CD4-positive, alpha-beta memory T cell (primary cell): ENCODE results near the gene HSPB6. TPM values are rescaled to one million over a fixed set of nuclear protein-coding genes. Genes with fewer than 3 reads are reported as not detected.

Source experiments
- CTCF ChIA-PET: fragments of 350-600 bp; sonication (Branson Sonifier 250); formaldehyde crosslinking; loops from one replicate; lab custom pipeline; 2021; ENCODE audit warnings: inconsistent platforms; ENCODE audit not compliant: partially characterized antibody; lab: Charles Lee
- POLR2A ChIA-PET: fragments of 350-600 bp; sonication (Branson Sonifier 250); formaldehyde crosslinking; loops from one replicate; lab custom pipeline; 2021; ENCODE audit not compliant: partially characterized antibody; lab: Charles Lee
- DNase-seq, 5 donors: peaks; one replicate each; pipeline versions ENCODE4 v3.0.0 to v3.0.0-alpha.2; 2020 to 2022; ENCODE audit warnings: mixed read lengths in 1 of 5
- H3K27ac ChIP-seq: one replicate; pipeline ENCODE4 v1.7.0; 2013; ENCODE audit warnings: low read depth, low read length
- H3K27me3 ChIP-seq: 2 replicates; pipeline ENCODE4 v1.7.0; 2013; ENCODE audit warnings: mild to moderate bottlenecking, low read length, moderate library complexity; ENCODE audit not compliant: insufficient read depth
- H3K36me3 ChIP-seq: 2 replicates; pipeline ENCODE4 v1.7.0; 2013; ENCODE audit warnings: mild to moderate bottlenecking, low read length, moderate library complexity; ENCODE audit not compliant: insufficient read depth
- H3K4me1 ChIP-seq: 2 replicates; pipeline ENCODE4 v1.7.0; 2013; ENCODE audit warnings: mild to moderate bottlenecking, low read length, moderate library complexity; ENCODE audit not compliant: insufficient read depth
- H3K4me3 ChIP-seq, 2 donors: one replicate each; pipeline ENCODE4 v1.7.0; 2013; ENCODE audit warnings: low read length in 2 of 2, mild to moderate bottlenecking in 1 of 2
- H3K9me3 ChIP-seq, 2 donors: one replicate each; pipeline ENCODE4 v1.7.0; 2013; ENCODE audit warnings: low read length in 2 of 2, control low read depth in 1 of 2; ENCODE audit not compliant: control insufficient read depth in 1 of 2
- H3K27ac Mint-ChIP-seq, 7 donors: one replicate each; pipeline ENCODE4 v1.8.0; 2020 to 2021; ENCODE audit warnings: mixed read lengths in 7 of 7, mild to moderate bottlenecking in 6 of 7, inconsistent platforms in 3 of 7, moderate library complexity in 3 of 7
- H3K27me3 Mint-ChIP-seq, 2 donors: one replicate each; pipeline ENCODE4 v1.8.0; 2020 to 2021; ENCODE audit warnings: mixed read lengths in 2 of 2
- H3K36me3 Mint-ChIP-seq, 2 donors: one replicate each; pipeline ENCODE4 v1.8.0; 2020 to 2021; ENCODE audit warnings: mixed read lengths in 2 of 2, inconsistent platforms in 1 of 2, mild to moderate bottlenecking in 1 of 2
- H3K4me1 Mint-ChIP-seq, 4 donors: one replicate each; pipeline ENCODE4 v1.8.0; 2020 to 2021; ENCODE audit warnings: mixed read lengths in 4 of 4, mild to moderate bottlenecking in 1 of 4
- H3K4me3 Mint-ChIP-seq, 8 donors: one replicate each; pipeline ENCODE4 v1.8.0; 2020 to 2021; ENCODE audit warnings: mixed read lengths in 8 of 8, mild to moderate bottlenecking in 7 of 8, moderate library complexity in 6 of 8, inconsistent platforms in 3 of 8
- H3K9me3 Mint-ChIP-seq, 8 donors: one replicate each; pipeline ENCODE4 v1.8.0; 2020 to 2021; ENCODE audit warnings: mixed read lengths in 8 of 8, mild to moderate bottlenecking in 5 of 8, inconsistent platforms in 3 of 8, moderate library complexity in 1 of 8
- intact Hi-C: fragments of 100-400 bp; cut with micrococcal nuclease; formaldehyde crosslinking; loops from one replicate; pipeline ENCODE4 v1.15.1; 2023
- polyA plus RNA-seq, 2 donors: library from polyadenylated mRNA; unstranded; fragments of 300-500 nt; fragmentation: Illumina TruSeq; gene quantifications; one replicate each; pipeline ENCODE4 v1.2.3, GENCODE V29; 2021
- total RNA-seq, 2 experiments: library from RNA; stranded (reverse); gene quantifications; one replicate each; pipeline ENCODE4 v1.2.3, GENCODE V29; 2021

HSPB6 gene
- total and polyA plus RNA-seq, 4 experiments from 2014 or later = not detected

GRCh38 chr19:35789978-35790944, 33.4 kb upstream of the HSPB6 start:
- no peak overlapping the region for H3K4me3 ChIP-seq
- Mint-ChIP-seq H3K4me3 (no peak overlapping the region), H3K27ac (no peak overlapping the region), H3K4me1 (no peaks in the 10 kb centered on the region), H3K9me3 (peaks cover 0 to 2% (median 0%) of the 10 kb centered on the region in 8 donors), H3K27me3 (peaks cover 4 to 6% of the 10 kb centered on the region in 2 donors), H3K36me3 (peaks cover 0 to 1% of the 10 kb centered on the region in 2 donors)
- H3K4me1 ChIP-seq = no peaks in the 10 kb centered on the region
- H3K27me3 ChIP-seq = no peaks in the 10 kb centered on the region
- H3K36me3 ChIP-seq = no peaks in the 10 kb centered on the region
- CTCF ChIA-PET = interaction anchor here (1.0 kb wide), 1 partner anchor 95 kb away, joined by 3 read pairs; no protein-coding TSS in a partner anchor
- intact Hi-C loops = no loop called here
- DNase-seq = no peak
- no peak overlapping the region for H3K27ac ChIP-seq
- no peaks in the 10 kb centered on the region for H3K9me3 ChIP-seq
- POLR2A ChIA-PET = interaction anchor here (1.2 kb wide), 1 partner anchor 96 kb away, joined by 3 read pairs; no protein-coding TSS in a partner anchor

- H3K9me3 Mint-ChIP-seq = peaks cover 0 to 2% (median 0%) of the 10 kb centered on the region in 8 donors
- H3K4me1 Mint-ChIP-seq = no peaks in the 10 kb centered on the region
- no peak overlapping the region for H3K4me3 Mint-ChIP-seq
- Histone ChIP-seq H3K27me3 (no peaks in the 10 kb centered on the region), H3K4me3 (no peak overlapping the region), H3K36me3 (no peaks in the 10 kb centered on the region), H3K9me3 (no peaks in the 10 kb centered on the region), H3K4me1 (no peaks in the 10 kb centered on the region), H3K27ac (no peak overlapping the region)
- DNase-seq = no peak
- ChIA-PET POLR2A (no interaction called here), CTCF (interaction anchor here (1.0 kb wide), 1 partner anchor 94 kb away, joined by 3 read pairs; no protein-coding TSS in a partner anchor)
- H3K27me3 Mint-ChIP-seq = peaks cover 4 to 6% of the 10 kb centered on the region in 2 donors
- intact Hi-C loops = no loop called here
- peaks cover 0 to 1% of the 10 kb centered on the region in 2 donors for H3K36me3 Mint-ChIP-seq
- H3K27ac Mint-ChIP-seq = no peak overlapping the region
Observed at GRCh38 chr19:35789195-35789977, 32.6 kb upstream of the HSPB6 start.

- H3K4me1 ChIP-seq = no peaks in the 10 kb centered on the region
- DNase-seq = no peak
- H3K36me3 Mint-ChIP-seq = peaks cover 0 to 2% of the 10 kb centered on the region in 2 donors
- no peak overlapping the region for H3K27ac Mint-ChIP-seq
- H3K9me3 ChIP-seq = no peaks in the 10 kb centered on the region
- no peaks in the 10 kb centered on the region for H3K4me1 Mint-ChIP-seq
- H3K4me3 ChIP-seq = no peak overlapping the region
- H3K27ac ChIP-seq = no peak overlapping the region
- peaks cover 0 to 3% of the 10 kb centered on the region in 2 donors for H3K27me3 Mint-ChIP-seq
- no peaks in the 10 kb centered on the region for H3K27me3 ChIP-seq
- ChIA-PET CTCF (no interaction called here), POLR2A (no interaction called here)
- H3K9me3 Mint-ChIP-seq = peaks cover 0 to 2% (median 0%) of the 10 kb centered on the region in 8 donors
- H3K4me3 Mint-ChIP-seq = no peak overlapping the region
- intact Hi-C loops = no loop called here
- no peaks in the 10 kb centered on the region for H3K36me3 ChIP-seq
Observed at GRCh38 chr19:35788205-35788960, 31.6 kb upstream of the HSPB6 start.

GRCh38 chr19:35787227-35787799, 30.5 kb upstream of the HSPB6 start:
- CTCF ChIA-PET = no interaction called here
- intact Hi-C loops = no loop called here

GRCh38 chr19:35786299-35787160, 29.7 kb upstream of the HSPB6 start:
- Histone ChIP-seq H3K36me3 (peaks cover 3% of the 10 kb centered on the region), H3K4me3 (no peak overlapping the region), H3K4me1 (no peaks in the 10 kb centered on the region), H3K27ac (no peak overlapping the region), H3K9me3 (no peaks in the 10 kb centered on the region), H3K27me3 (no peaks in the 10 kb centered on the region)
- Mint-ChIP-seq H3K4me1 (peaks cover 0 to 1% (median 0%) of the 10 kb centered on the region in 4 donors), H3K27ac (peak overlapping the region in 1 of 7 donors; percentile 71), H3K36me3 (peaks cover 7 to 9% of the 10 kb centered on the region in 2 donors), H3K9me3 (peaks cover 0 to 2% (median 0%) of the 10 kb centered on the region in 8 donors), H3K4me3 (no peak overlapping the region), H3K27me3 (no peaks in the 10 kb centered on the region)
- no peak for DNase-seq
- intact Hi-C loops = no loop called here
- ChIA-PET POLR2A (no interaction called here), CTCF (no interaction called here)

More at GRCh38 chr19:35787227-35787799, 30.5 kb upstream of the HSPB6 start:
- H3K9me3 Mint-ChIP-seq = peaks cover 0 to 2% (median 0%) of the 10 kb centered on the region in 8 donors
- POLR2A ChIA-PET = no interaction called here
- no peak overlapping the region for H3K27ac Mint-ChIP-seq
- peaks cover 0 to 1% (median 0%) of the 10 kb centered on the region in 4 donors for H3K4me1 Mint-ChIP-seq
- no peak overlapping the region for H3K4me3 ChIP-seq
- H3K4me3 Mint-ChIP-seq = no peak overlapping the region
- no peaks in the 10 kb centered on the region for H3K9me3 ChIP-seq
- no peaks in the 10 kb centered on the region for H3K27me3 Mint-ChIP-seq
- DNase-seq = no peak
- H3K4me1 ChIP-seq = no peaks in the 10 kb centered on the region
- peaks cover 7% of the 10 kb centered on the region in 2 donors for H3K36me3 Mint-ChIP-seq
- H3K27me3 ChIP-seq = no peaks in the 10 kb centered on the region
- no peaks in the 10 kb centered on the region for H3K36me3 ChIP-seq
- no peak overlapping the region for H3K27ac ChIP-seq

- Mint-ChIP-seq H3K27me3 (no peaks in the 10 kb centered on the region), H3K4me1 (peaks cover 0 to 1% (median 0%) of the 10 kb centered on the region in 4 donors), H3K4me3 (no peak overlapping the region), H3K36me3 (peaks cover 7 to 15% of the 10 kb centered on the region in 2 donors), H3K9me3 (peaks cover 0 to 2% (median 0%) of the 10 kb centered on the region in 8 donors), H3K27ac (no peak overlapping the region)
- no peaks in the 10 kb centered on the region for H3K27me3 ChIP-seq
- H3K4me3 ChIP-seq = no peak overlapping the region
- ChIA-PET POLR2A (no interaction called here), CTCF (no interaction called here)
- peaks cover 8% of the 10 kb centered on the region for H3K36me3 ChIP-seq
- H3K4me1 ChIP-seq = no peaks in the 10 kb centered on the region
- no peak overlapping the region for H3K27ac ChIP-seq
- no peaks in the 10 kb centered on the region for H3K9me3 ChIP-seq
- no peak for DNase-seq
- intact Hi-C loops = no loop called here
Observed at GRCh38 chr19:35785339-35785627, 28.5 kb upstream of the HSPB6 start.
